GM21390 (cell line): ENCODE measurements around the gene TJAP1.
"Not testable (repeated sequence)": the region's sequence is repeated elsewhere in the genome, so short reads cannot be mapped to it uniquely, and the experiment has no call there.

Source experiments
- ATAC-seq: cut with Tn5 transposase; IDR thresholded peaks from one replicate; pipeline ENCODE4 v1.9.1; 2021; ENCODE audit not compliant: unreplicated experiment

TJAP1 gene

DNA sequence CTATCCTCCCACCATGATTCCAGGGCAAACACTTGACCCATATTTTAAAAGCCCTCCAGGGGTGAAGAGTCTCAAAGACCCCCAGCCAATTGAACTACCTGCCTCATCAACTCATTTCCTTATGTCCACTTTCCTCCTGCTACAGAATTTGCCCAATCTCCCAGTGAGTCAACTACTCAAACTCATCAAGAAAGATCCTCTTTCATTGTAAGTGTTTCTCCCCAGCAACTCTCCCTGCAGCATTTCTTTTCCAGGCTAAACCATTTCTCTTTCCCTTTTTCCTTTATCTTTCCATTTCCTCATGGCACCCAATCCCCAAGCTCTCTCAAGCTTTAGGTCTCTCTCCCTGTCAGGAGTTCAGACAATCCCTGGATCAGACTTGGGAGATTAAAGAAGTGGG lies 23.5 kb upstream of the TJAP1 start:
- no peak for ATAC-seq

GRCh38 chr6:43454290-43454695 lies 23.1 kb upstream of the TJAP1 start:
- no peak for ATAC-seq

- ATAC-seq = no peak
Observed at GRCh38 chr6:43454696-43455530, 22.5 kb upstream of the TJAP1 start.

- ATAC-seq = no peak
Observed at GRCh38 chr6:43455531-43456428, 21.6 kb upstream of the TJAP1 start, which contains the start of gene DLK2. TSS of gene DLK2 (minus strand) at chr6:43455548. CDS start at chr6:43454825, 723 bp downstream.

DNA sequence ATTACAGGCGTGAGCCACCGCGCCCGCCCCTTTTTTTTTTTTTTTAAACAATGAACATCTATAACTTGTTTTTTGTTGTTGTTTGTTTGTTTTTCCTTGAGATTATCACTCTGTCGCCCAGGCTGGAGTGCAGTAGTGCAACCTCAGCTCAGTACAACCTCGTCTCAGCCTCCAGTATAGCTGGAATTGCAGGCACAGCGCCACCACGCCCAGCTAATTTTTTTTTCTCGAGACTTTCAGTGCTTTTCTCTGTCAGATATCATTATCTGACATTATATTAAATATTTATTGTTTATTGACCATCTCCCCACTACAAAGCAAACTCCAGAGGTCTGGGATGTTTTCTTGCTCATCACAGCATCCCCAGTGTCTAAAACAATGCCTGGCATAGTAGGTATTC lies 19.7 kb upstream of the TJAP1 start:
- no peak for ATAC-seq

GRCh38 chr6:43458154-43458553 lies 19.2 kb upstream of the TJAP1 start:
- not testable (repeated sequence) for ATAC-seq

DNA sequence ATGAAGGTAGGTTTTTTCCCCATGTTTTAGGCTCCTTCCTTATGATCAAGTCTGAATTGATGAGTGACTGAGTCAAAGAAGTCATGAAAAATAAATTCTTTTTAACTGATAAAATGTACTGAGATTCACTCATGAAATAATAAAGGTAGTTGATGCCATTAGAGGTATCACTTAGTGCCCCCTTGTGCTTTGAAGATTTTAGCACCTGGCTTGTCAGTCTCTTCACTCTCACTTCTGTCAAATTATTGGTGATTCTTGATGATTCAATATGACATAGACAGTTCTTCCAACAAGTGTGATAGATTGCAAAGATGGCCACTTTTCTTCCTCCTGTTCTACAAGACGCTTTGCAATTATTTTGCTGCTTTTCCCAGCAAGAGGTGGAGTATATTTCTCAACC lies 17.8 kb upstream of the TJAP1 start:
- no peak for ATAC-seq

GRCh38 chr6:43460032-43460431 lies 17.3 kb upstream of the TJAP1 start:
- no peak for ATAC-seq

GRCh38 chr6:43461936-43462335 lies 15.4 kb upstream of the TJAP1 start:
- no peak for ATAC-seq

GRCh38 chr6:43464337-43464736 lies 13.0 kb upstream of the TJAP1 start:
- no peak for ATAC-seq

- ATAC-seq = no peak
Observed at GRCh38 chr6:43465948-43466347, 11.4 kb upstream of the TJAP1 start.

- not testable (repeated sequence) for ATAC-seq
Observed at GRCh38 chr6:43467265-43467664, 10.1 kb upstream of the TJAP1 start.

- no peak for ATAC-seq
Observed at GRCh38 chr6:43467752-43468151, 9.6 kb upstream of the TJAP1 start.

GRCh38 chr6:43468240-43468639 lies 9.1 kb upstream of the TJAP1 start:
- no peak for ATAC-seq

DNA sequence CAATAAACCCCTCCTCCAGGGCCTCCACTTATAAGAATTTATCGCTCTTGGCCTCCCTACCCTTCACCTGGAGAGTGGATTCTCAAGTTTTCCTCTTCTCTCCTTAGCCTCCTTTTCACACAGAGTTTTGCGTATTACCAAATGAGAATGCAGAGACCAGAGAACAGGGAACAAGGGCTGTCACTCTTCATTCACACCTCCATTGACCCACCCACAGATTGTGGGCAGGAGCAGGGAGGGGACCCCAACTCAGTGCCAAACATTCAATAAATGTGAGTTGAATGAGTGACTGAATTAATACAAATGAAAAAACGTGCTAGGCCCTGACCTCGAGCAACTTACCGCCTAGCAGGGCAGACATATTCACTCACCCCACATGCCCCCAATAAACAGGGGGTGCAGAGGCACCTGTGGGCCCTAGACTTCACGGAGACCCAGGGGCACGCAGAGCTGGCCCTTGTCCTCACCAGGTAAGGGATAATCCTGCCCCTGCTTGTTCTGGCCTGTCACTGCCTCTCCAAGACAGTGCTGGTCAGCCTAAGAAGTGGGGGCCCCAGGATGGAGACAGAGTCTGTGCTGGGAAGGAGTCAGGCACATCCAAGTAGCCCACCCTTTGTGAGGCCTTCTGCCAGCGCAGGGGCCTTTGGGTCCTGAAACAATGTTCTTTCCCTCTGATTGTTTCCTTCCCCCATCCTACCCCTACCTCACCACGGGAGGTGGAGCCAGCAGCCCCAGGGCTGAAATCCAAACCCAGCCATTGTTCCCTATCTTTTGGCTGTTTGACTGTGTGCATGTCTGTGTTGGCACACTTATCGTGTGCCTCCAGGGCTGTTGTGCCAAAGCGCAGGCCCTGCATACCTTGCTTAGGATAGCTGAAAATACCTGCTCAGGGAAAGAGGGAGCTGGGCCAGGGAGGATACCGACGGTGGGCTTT lies 8.4 kb upstream of the TJAP1 start:
- no peak for ATAC-seq

- no peak for ATAC-seq
Observed at GRCh38 chr6:43469947-43470346, 7.4 kb upstream of the TJAP1 start.

GRCh38 chr6:43471399-43471798 lies 6.0 kb upstream of the TJAP1 start:
- no peak for ATAC-seq

- no peak for ATAC-seq
Observed at GRCh38 chr6:43472515-43472914, 4.9 kb upstream of the TJAP1 start.

GRCh38 chr6:43475516-43475915 lies 1.9 kb upstream of the TJAP1 start:
- ATAC-seq = no peak

- no peak for ATAC-seq
Observed at GRCh38 chr6:43476746-43477145, 624 bp upstream of the TJAP1 start.

- no peak for ATAC-seq
Observed at GRCh38 chr6:43478008-43478372, 620 bp downstream of the TJAP1 start.
